Iris pigment epithelial cell (primary cell): ENCODE results near the gene PSTK.

ENCODE experiments used
- DNase-seq: peaks from one replicate; pipeline ENCODE4 v3.0.0-alpha.2; 2011; ENCODE audit warnings: low read depth

Gene PSTK

GRCh38 chr10:122992031-122992585, 11.9 kb downstream of the PSTK start:
- DNase-seq, result no peak

GRCh38 chr10:122993797-122994336, 13.7 kb downstream of the PSTK start:
- no peak for DNase-seq

DNA sequence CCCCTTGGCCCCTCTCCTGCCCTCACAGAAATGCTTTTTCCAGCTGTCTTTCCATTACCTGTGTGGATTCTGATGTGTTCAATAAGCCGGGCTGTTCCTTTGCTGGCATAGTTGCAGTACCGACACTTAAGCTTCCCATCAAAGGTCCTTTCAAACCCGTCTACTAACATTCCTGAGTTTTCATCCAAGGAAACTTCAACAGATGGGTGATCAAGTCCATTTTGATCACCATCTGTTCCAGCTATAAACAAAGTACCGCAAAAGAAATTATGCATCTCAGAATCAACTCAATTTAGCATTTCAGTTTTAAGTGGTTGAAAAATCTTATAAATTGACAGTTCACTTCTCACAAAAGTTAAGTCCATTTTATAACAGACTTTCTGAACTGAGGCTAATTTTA, 15.7 kb downstream of the PSTK start:
- DNase-seq, result no peak

- no peak for DNase-seq
These were observed 17.7 kb downstream of the PSTK start for GRCh38 chr10:122997864-122998263.

GRCh38 chr10:122998360-122998917, 18.2 kb downstream of the PSTK start:
- no peak for DNase-seq

GRCh38 chr10:122998934-122999333, 18.7 kb downstream of the PSTK start:
- no peak for DNase-seq

- no peak for DNase-seq
These were observed 19.1 kb downstream of the PSTK start for GRCh38 chr10:122999347-122999746.

DNA sequence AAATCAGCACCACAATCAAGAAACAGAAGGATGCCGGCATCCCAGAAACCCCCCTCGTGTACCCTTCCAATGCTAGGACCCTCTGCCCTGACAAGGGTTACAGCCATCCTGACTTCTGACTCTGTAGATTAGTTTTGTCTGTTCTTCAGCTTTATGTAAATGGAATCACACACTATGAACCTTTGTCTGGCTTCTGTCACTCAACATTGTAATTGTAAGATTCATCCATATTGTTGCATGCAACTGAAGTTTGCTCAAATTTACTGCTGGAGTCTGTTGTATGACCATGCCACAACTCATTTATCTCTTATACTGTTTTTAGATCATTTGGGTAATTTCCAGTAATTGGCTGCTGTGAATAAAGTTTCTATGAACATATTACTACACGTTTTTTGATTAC, 20.0 kb downstream of the PSTK start:
- DNase-seq, result no peak

DNA sequence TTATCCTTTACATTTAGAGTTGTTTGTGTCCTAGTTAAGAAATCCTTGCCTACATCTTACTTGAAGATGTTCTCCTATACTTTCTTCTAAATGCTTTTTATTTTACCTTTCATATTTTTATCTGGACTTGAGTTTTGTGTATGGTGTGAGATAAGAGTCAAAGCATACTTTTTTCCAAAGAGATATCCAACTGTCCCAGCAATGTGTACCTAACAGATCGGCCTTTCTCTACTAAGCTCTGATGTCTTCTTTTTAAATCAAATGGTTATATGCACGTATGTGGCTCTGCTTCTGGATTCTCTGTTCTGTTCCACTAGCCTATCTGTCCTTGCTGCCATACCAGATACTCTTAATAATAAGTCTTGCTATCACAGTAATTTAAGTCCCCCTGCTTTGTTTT, 21.2 kb downstream of the PSTK start:
- no peak for DNase-seq

DNA sequence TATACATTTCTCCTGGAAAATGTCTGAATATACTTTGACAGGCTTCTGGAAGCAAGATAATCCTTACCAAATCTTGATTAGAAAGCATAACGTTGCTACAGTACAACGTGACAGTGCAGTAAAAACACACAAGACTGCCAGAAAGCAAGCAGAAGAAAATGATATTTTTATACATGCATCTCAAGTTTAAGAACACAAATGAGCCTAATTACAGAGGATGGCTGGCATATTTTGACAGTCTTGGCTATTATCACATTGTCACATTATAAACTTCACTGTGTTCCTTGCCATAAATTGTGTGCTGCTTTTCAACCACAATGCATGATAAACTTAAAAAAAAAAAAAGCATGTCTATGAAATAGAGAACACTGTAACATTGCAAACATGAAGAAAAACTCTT, 24.1 kb downstream of the PSTK start:
- DNase-seq, result no peak

GRCh38 chr10:123007558-123008354, 27.6 kb downstream of the PSTK start:
- DNase-seq, result peak; percentile 70

DNA sequence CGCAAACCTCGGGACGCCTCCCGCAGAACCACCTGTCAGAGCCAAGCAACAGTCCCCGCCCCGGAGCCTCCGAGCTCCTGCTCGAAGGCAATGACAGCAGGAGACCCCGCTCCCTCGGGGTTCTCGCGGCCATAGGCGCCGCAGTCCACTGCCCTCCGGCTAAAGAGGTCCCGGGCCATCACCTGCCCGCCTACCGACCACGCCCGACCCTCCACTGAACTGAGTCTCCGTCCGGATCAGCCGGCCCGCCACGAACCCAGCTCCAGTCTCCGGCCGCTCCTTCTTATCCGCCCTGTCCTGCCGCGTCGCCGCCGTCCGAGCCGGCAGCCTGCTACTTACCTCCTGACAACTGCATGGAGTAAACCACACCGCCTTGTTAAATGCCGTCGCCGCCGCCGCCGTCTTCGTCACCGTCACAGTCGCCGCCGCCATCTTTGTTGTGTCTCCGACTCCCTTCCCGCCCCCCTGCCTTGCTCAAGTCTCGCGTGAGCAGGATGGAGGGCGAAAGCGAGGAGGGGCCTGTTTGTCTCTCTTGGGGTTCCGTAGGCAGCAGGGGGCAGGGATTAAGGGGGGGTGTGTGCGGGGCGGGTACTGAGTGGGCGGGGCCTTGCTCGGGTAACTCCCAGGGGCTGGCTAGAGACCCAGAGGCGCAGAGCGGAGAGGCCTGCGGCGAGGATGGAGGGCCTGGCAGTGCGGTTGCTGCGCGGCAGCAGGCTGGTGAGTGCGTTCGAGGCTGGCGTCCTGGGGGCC, 28.3 kb downstream of the PSTK start, which contains the start of the genes ACADSB and IKZF5:
Gene ACADSB, plus strand, starts transcription at position 652 of the 750 bp plus-strand sequence. Its CDS starts 24 bp downstream, at position 676.
Gene IKZF5, minus strand, starts transcription at position 441 of the 750 bp plus-strand sequence. CDS start 10,170 bp downstream, outside the sequence.
- DNase-seq, result peak; percentile 99

- no peak for DNase-seq
These were observed 29.1 kb downstream of the PSTK start for GRCh38 chr10:123009105-123009820.

GRCh38 chr10:123011987-123012386, 31.8 kb downstream of the PSTK start:
- DNase-seq, result no peak

GRCh38 chr10:123013456-123014419, 33.5 kb downstream of the PSTK start:
- peak; percentile 31 for DNase-seq

DNA sequence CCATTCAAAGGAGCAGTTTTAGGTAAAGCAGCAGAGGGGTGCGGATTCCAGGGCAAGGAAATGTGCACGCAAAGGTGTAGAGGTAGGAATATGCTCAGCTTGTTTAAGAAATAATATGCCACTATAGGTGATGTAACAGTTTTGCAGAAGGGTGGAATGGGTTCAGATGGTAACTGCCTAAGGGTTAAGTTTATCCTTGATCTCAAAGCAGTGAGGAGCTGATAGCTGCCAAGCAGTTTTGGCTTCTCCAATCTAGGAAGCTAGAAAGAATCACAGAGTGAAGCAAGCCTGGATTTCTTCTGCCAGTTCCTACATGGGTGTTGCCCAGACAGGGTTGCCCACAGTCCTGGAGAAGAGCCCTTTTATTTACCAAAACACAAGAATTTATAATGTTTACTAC, 34.6 kb downstream of the PSTK start:
- DNase-seq, result no peak

GRCh38 chr10:123016228-123016627, 36.0 kb downstream of the PSTK start:
- no peak for DNase-seq

GRCh38 chr10:123017421-123018165, 37.4 kb downstream of the PSTK start:
- no peak for DNase-seq

GRCh38 chr10:123018531-123018930, 38.3 kb downstream of the PSTK start:
- no peak for DNase-seq

DNA sequence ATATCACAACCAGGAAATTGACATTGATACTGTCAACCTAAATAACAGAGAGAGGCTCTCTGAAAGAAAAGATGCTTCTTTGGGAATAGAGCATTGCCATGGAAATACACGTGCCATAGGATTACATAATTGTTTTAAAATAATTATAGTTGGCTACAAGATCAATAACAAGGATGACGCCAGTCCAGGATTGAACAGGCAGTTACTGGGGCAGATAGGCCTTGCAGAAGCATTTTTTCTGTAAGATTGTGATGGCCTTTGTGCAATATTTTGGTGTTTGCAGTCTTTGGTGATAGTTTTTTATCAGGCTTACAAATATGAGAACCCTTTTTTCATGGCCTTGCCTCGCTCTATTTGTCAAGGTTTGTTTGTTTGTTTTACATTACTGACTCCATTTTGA, 39.1 kb downstream of the PSTK start:
- no peak for DNase-seq
